Skin epidermis (tissue), 12 donors: ENCODE results near the gene ZBED1.
A peak's percentile ranks its signal among the peaks of the same experiment; 100 is the strongest.
"Not testable (repeated sequence)": the region's sequence is repeated elsewhere in the genome, so short reads cannot be mapped to it uniquely, and the experiment has no call there.

ENCODE experiments used
- H3K27ac ChIP-seq, 21 experiments: fragments of 200-600 bp; sonication (generic) in 11 of 21; one replicate each; pipeline ENCODE4 v1.5.0; 2020; ENCODE audit warnings: mild to moderate bottlenecking in 3 of 21, inconsistent platforms in 2 of 21, moderate library complexity in 2 of 21
- H3K4me3 ChIP-seq, 7 experiments: fragments of 200-600 bp; sonication (generic) in 2 of 7; one replicate each; pipeline ENCODE4 v1.5.0; 2020; ENCODE audit warnings: inconsistent platforms in 2 of 7, mild to moderate bottlenecking in 2 of 7, moderate library complexity in 1 of 7

ZBED1 gene

DNA sequence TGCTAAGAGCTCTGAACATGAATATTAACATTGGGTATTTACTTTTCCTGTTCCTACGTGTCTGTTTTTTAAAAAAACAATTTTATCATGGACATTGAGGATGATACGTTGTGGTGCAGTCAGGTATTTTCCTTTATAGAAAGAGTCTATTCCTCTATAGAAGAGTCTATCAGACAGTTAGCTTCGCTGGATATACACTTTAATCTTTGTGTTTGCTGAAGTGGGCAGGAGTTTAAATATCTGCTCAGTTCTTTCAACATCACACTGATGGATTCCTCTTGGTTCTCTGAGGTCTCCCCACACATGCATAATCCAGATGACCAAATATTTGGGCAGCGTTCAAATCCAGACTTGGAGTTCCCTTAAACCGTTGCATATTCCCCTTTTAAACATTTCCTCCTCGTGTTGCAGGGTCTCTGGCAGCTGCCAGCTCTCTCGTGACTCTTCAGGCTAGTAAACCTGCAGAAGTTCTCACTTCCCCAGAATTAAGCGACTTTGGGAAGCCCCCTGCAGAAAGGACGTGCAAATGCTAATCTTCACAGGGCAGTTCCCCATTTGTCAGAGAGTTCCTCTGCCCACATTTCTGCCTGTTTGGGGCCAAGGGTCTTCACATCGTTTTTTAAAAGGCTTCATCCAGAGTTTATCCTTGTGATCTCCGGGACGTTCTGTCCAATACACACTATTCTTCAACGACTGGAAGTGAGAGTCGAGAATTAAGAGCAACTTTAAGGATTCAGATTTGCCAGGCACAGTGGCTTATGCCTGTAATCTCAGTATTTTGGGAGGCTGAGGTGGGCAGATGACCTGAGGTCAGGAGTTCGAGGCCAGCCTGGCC lies 20.5 kb upstream of the ZBED1 start:
- H3K27ac ChIP-seq, result peak overlapping the region in 2 of 21 experiments; percentile 52 to 58
- H3K4me3 ChIP-seq, result no peak overlapping the region

DNA sequence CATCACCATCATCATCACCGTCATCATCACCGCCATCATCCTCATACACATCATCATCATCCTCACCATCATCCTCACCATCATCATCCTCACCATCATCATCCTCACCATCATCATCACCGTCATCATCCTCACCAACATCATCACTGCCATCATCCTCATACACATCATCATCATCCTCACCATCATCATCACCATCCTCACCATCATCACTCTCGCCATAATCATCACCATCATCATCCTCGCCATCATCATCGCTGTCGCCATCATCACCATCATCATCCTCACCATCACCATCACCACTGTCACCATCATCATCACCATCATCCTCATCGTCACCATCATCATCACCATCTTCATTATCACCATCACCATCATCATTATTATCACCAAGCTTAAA lies 19.8 kb upstream of the ZBED1 start:
- Histone ChIP-seq H3K4me3 (no peak overlapping the region), H3K27ac (no peak overlapping the region)

DNA sequence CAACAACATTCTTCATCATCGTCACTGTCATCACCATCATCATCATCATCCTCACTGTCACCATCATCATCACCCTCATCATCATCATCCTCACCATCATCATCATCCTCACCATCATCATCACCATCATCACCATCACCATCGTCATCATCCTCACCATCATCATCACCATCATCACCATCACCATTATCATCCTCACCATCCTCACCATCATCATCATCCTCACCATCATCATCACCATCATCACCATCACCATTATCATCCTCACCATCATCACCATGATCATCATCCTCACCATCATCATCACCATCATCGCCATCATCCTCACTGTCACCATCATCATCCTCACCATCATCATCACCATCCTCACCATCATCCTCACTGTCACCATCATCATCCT lies 18.9 kb upstream of the ZBED1 start:
- not testable (repeated sequence) for H3K4me3 ChIP-seq, H3K27ac ChIP-seq

DNA sequence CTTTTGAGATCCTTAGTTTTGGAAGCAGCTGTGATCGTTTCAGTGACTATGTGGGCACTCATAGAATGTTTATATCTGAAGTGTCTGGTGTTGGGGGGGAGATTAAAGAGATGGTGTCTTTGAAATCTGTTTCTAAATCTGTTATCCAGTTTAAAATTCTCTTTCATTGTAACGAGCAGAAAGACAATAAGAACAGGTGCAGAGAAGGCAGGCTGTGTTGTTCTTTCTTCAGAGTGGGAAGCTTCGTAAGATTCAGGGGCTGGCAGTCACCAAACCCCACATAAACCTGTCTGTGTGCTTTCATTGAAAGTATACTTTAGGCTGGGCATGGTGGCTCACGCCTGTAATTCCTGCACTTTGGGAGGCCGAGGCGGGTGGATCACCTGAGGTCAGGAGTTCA lies 16.3 kb upstream of the ZBED1 start:
- H3K27ac ChIP-seq, result no peak overlapping the region
- no peak overlapping the region for H3K4me3 ChIP-seq

GRCh38 chrX:2516623-2517022 lies 15.8 kb upstream of the ZBED1 start:
- no peak overlapping the region for H3K27ac ChIP-seq
- H3K4me3 ChIP-seq, result no peak overlapping the region

DNA sequence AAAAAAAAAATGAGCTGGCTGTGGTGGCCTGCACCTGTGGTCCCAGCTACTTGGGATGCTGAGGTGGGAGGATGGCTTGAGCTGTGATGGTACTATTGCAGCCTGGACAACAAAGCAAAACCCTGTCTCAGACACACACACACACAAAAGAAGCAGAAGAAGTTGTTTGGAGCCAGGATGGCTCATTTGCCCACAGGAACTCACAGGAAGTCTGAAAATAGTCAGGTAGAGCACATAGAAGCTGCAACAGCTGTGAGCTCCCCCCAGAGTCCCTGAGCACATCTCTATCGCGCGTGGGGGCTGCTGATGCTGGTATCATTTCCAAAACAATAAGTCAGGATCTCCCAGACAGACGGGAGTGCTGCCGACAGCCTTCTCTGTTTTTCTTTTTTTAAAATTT lies 13.4 kb upstream of the ZBED1 start:
- H3K27ac ChIP-seq, result no peak overlapping the region

GRCh38 chrX:2513121-2513664 lies 12.4 kb upstream of the ZBED1 start:
- H3K4me3 ChIP-seq, result no peak overlapping the region
- H3K27ac ChIP-seq, result no peak overlapping the region

More for the DNA sequence above, 13.4 kb upstream of the ZBED1 start:
- H3K4me3 ChIP-seq, result no peak overlapping the region

GRCh38 chrX:2512501-2512900 lies 11.7 kb upstream of the ZBED1 start:
- no peak overlapping the region for H3K27ac ChIP-seq
- no peak overlapping the region for H3K4me3 ChIP-seq

GRCh38 chrX:2511326-2511725 lies 10.6 kb upstream of the ZBED1 start:
- no peak overlapping the region for H3K4me3 ChIP-seq
- no peak overlapping the region for H3K27ac ChIP-seq

- H3K27ac ChIP-seq, result no peak overlapping the region
Observed at GRCh38 chrX:2508648-2509335, 8.0 kb upstream of the ZBED1 start.

DNA sequence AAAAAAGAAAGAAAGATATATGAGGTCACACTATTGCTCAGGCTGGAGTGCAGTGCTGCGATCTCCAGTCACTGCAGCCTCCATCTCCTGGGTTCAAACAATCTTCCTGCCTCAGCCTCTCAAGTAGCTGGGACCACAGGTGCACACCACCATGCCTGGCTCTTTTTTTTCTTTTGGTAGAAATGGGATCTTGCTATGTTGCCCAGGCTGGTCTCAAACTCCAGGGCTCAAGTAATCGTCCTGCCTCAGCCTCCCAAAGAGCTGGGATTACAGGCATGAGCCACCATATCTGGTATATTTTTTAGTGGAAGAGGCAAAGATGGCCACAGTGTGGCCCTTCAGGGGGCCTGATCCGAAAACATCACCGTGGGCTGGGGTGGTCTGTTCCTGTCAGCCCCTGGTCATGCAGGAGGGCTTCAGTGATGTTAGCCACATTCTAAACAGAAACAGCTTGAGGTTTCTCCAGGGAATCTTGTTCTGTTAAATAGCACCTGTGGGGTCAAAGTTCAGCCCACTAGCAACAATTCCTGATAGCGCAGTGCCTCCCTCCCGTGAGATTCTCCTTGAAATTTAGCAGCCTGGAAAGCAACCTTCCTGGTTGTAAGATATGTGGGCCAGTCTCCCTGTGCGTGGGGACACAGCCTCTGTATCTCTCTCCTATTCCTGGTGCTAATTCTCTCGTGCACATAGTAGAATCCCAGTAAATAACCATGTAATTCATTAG lies 7.3 kb upstream of the ZBED1 start:
- Histone ChIP-seq H3K27ac (no peak overlapping the region), H3K4me3 (no peak overlapping the region)

More at GRCh38 chrX:2508648-2509335, 8.0 kb upstream of the ZBED1 start:
- H3K4me3 ChIP-seq, result no peak overlapping the region

DNA sequence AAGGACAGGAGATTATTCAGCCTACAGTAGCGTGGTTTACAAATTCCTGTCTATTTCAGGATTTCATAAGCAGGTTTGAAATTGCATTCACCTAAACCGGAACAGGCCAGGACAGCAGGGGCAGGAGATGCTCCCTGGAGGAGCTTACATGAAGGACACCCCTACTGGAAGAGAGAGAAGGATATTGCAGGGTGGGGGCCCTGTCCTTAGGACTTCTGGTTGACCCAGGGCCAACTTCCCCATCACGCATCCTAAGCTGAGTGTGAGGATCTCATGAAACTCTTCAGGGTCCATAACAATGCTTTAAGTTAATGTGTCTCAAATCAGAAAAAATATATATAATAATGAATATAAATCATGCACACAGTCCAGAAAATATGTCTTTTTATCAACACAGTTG lies 6.4 kb upstream of the ZBED1 start:
- H3K4me3 ChIP-seq, result no peak overlapping the region

GRCh38 chrX:2505341-2505740 lies 4.6 kb upstream of the ZBED1 start:
- H3K27ac ChIP-seq, H3K4me3 ChIP-seq: not testable (repeated sequence)

More for the DNA sequence above, 6.4 kb upstream of the ZBED1 start:
- H3K27ac ChIP-seq, result no peak overlapping the region

DNA sequence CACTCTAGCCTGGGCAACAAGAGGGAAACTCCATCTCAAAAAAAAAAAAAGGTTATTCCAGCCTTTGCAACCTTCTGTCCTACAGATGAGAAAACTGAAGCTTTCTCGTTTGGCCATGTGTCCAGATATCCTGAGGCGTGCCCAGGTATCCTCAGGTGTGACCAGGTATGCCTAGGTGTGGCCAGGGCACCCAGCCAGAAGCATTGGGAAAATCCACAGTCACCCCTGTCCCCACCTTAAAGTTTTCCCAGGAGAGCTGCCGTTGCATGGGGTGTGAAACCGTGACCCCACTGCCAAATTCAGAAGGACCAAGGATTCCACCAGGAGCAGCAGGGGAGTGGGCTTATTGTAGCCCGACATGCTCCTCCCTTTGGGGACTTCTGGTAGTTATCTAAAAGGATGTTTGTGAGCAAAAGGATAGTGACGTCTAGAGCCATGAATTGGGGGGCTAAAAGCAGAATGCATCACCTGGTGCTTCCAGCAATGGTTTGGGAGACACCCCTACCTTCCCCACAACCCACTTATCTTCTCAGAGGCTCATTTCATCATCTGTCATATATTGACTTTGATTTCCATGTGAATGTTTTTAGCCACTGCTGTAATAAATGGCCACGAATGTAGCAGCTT lies 4.0 kb upstream of the ZBED1 start:
- Histone ChIP-seq H3K27ac (no peak overlapping the region), H3K4me3 (no peak overlapping the region)

DNA sequence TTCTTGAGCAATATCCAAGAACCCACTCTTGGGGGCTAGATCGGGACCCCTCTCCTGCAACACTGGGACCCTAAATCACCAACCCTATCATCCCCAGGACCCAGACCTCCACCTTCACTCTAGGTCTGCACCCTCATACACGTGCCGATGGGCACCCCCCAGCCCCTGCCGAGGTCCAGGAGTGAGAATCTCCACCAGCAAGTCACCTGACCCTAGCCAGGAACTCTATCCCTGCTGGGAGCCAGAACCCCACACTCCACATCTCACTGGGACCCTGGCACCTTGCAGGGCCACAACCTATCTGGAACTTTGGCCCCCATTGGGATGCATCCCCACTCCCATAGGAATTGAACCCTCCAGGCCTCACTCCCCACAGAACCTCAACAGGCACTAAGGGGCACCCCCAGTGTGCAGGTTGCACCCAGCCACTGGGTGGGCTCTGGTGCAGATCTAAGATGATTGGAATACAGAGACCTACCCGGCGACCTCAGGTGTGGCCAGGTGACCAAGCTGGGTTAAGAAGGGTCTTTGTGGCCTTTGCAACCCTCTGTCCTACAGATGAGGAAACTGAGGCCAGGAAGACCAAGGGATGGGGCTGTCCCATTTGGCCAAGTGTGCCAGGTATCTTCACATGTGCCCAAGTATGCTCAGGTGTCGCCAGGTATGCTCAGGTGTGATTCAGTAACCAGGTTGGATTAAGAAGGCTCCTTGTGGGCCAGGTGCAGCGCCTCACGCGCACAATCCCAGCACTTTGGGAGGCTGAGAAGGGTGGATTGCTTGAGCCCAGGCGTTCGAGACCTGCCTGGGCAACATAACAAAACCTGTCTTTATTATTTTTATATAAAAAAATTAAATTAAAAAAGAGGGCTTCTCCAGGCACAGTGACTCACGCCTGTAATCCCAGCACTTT lies 3.1 kb upstream of the ZBED1 start:
- Histone ChIP-seq H3K4me3 (no peak overlapping the region), H3K27ac (no peak overlapping the region)

GRCh38 chrX:2502668-2503519 lies 2.1 kb upstream of the ZBED1 start:
- peak overlapping the region in 11 of 21 experiments; percentile 15 to 77 (median 42) for H3K27ac ChIP-seq
- H3K4me3 ChIP-seq, result no peak overlapping the region

GRCh38 chrX:2502120-2502667 lies 1.4 kb upstream of the ZBED1 start:
- Histone ChIP-seq H3K4me3 (no peak overlapping the region), H3K27ac (peak overlapping the region in 12 of 21 experiments; percentile 15 to 99 (median 43))
